Activated CD8-positive, alpha-beta T cell treated with anti-CD3 and anti-CD28 coated beads, Interleukin-2, amount 10 ng/mL, durations not matched to agents 7 days and 5 days (primary cell): Measurements from ENCODE around the gene TAF3. TPM values are rescaled to one million over a fixed set of nuclear protein-coding genes. Genes with fewer than 3 reads are reported as not detected.

Source experiments
- ATAC-seq: fragments of 150-1000 bp; cut with Tn5 transposase; one replicate; pipeline ENCODE4 v1.10.0; 2021; ENCODE audit warnings: moderate library complexity
- CTCF ChIA-PET: fragments of 350-600 bp; sonication (Branson Sonifier 250); formaldehyde crosslinking; loops from one replicate; lab custom pipeline; 2021; ENCODE audit warnings: antibody characterized with exemption; lab: Charles Lee
- POLR2A ChIA-PET: fragments of 350-600 bp; sonication (Branson Sonifier 250); formaldehyde crosslinking; loops from one replicate; lab custom pipeline; 2021; ENCODE audit warnings: antibody characterized with exemption; lab: Charles Lee
- DNase-seq: peaks from one replicate; pipeline ENCODE4 v3.0.0-alpha.2; 2020
- H3K27ac Mint-ChIP-seq: one replicate; pipeline ENCODE4 v1.8.0; 2021; ENCODE audit warnings: mild to moderate bottlenecking, mixed read lengths
- H3K27me3 Mint-ChIP-seq: one replicate; pipeline ENCODE4 v1.8.0; 2021; ENCODE audit warnings: low read depth, mixed read lengths
- H3K36me3 Mint-ChIP-seq: one replicate; pipeline ENCODE4 v1.8.0; 2021; ENCODE audit warnings: low read depth, mixed read lengths
- H3K4me1 Mint-ChIP-seq: one replicate; pipeline ENCODE4 v1.8.0; 2021; ENCODE audit warnings: low read depth, mixed read lengths
- H3K4me3 Mint-ChIP-seq: one replicate; pipeline ENCODE4 v1.8.0; 2021; ENCODE audit warnings: mild to moderate bottlenecking, mixed read lengths
- H3K9me3 Mint-ChIP-seq: one replicate; pipeline ENCODE4 v1.8.0; 2022; ENCODE audit warnings: mixed read lengths; ENCODE audit not compliant: insufficient read depth
- total RNA-seq, 2 experiments: library from RNA; stranded (reverse); gene quantifications; one replicate each; pipeline ENCODE4 v1.2.3, GENCODE V29; 2021

Gene TAF3
- total RNA-seq, 2 experiments from 2014 or later: 13.7 to 14.6 TPM

DNA sequence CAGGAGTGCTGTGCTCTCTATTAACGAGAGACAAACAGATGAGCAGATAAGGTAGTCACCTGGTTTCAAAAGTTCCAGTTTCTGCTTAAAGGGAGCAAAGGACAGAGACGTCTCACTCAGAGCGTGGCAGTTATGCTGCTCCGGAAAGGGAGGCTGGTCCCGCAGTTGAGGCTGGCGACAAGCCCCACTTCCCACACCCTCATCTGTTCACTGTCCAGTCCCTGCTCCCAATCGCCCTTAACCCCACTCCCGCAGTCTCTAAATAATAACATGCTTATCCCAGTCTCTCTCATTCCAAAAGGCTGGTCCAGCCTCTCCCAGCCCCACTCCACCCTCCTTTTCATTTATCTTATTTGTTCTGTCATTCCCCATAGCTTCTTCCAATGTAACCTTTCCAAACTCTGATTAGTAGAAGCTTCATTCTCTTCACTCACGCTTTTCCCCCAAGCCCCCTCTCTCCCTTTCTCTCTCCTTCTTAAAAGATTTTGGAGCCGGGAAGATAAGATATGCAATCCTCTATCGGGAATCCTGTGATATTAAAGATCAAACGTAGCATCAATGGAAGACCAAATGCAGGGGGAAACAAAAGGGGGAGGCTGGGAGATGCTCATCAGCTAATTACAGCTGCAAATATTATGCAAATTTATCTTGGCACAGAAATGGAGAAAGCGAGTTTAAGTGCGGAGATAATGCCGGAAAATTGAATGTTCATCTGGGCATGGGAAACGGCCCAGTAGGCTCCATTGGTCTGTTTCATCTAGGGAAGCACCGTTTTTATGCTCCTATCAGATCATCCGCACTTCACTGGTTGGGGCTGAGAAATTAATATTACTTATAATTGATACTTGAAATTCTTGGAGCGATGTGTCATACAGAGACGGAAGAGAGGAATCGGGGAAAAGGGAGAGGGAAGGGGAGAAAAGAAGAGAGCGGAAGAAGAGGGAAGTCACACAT, 219.9 kb downstream of the TAF3 start:
- POLR2A ChIA-PET: no interaction called here
- Mint-ChIP-seq H3K27ac (peak overlapping the region; percentile 28), H3K27me3 (peaks cover 78% of the 10 kb centered on the region), H3K4me3 (peak overlapping the region; percentile 5), H3K36me3 (peaks cover 7% of the 10 kb centered on the region), H3K9me3 (no peaks in the 10 kb centered on the region), H3K4me1 (peaks cover 47% of the 10 kb centered on the region)
- CTCF ChIA-PET: interaction anchor here (1.9 kb wide), 1 partner anchor 15 kb away, joined by 6 read pairs; no protein-coding TSS in a partner anchor
- ATAC-seq (no peak), DNase-seq (peak; percentile 29)

DNA sequence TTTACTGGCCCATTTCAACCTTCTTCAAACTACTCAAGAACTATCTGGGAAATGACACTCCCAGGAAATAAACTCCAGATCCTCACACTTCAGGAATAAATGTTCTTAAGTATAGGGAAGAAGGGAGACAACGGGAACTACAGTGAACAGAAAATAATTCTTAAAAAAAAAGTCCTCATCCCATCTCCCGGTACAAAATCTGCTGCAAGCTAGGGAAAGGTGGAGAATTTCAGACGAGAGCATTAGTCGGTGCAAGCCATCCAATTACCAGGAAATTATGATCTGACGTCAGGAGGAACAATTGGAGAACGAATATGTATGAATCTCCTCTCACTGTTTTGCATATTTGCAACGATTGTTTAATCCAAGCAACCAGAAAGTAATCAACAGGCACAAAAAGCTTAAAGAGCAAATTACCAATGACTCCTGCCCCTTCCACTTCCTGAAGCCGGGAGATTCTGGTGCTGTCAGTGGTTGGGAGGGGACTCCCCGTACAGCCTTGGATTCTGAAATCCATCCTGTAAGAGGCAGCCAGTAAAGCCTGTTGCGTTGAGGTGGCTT, 221.1 kb downstream of the TAF3 start:
- CTCF ChIA-PET: no interaction called here
- Mint-ChIP-seq H3K36me3 (peaks cover 9% of the 10 kb centered on the region), H3K9me3 (no peaks in the 10 kb centered on the region), H3K4me1 (peaks cover 54% of the 10 kb centered on the region), H3K27me3 (peaks cover 82% of the 10 kb centered on the region), H3K4me3 (no peak overlapping the region), H3K27ac (no peak overlapping the region)
- POLR2A ChIA-PET: no interaction called here
- no peak for ATAC-seq
- DNase-seq: no peak

DNA sequence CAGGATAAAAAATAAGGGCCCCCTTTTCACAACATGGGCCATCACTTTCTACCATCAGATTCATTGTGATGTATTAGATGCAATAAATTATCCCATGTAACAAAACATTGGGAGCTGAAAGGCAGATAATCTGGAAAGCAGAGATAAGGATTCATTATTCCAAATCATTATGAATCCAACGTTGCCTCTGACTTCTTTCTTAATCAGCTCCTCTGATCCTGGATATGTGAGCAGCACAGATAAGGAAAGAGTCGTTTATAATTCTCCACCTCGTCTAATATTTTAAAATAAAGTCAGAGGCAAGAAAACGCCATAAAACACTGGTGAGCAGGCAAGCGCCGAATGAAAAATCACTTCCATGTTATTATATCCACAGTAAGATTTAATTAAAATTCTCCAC, 222.3 kb downstream of the TAF3 start:
- H3K36me3 Mint-ChIP-seq: peaks cover 5% of the 10 kb centered on the region
- ChIA-PET CTCF (no interaction called here), POLR2A (interaction anchor here (0.6 kb wide), 1 partner anchor 37 kb away, joined by 3 read pairs; no protein-coding TSS in a partner anchor)
- ATAC-seq: no peak
- H3K27ac Mint-ChIP-seq: no peak overlapping the region
- no peak overlapping the region for H3K4me3 Mint-ChIP-seq
- peaks cover 86% of the 10 kb centered on the region for H3K27me3 Mint-ChIP-seq
- H3K9me3 Mint-ChIP-seq: no peaks in the 10 kb centered on the region
- H3K4me1 Mint-ChIP-seq: peaks cover 61% of the 10 kb centered on the region
- DNase-seq: no peak

DNA sequence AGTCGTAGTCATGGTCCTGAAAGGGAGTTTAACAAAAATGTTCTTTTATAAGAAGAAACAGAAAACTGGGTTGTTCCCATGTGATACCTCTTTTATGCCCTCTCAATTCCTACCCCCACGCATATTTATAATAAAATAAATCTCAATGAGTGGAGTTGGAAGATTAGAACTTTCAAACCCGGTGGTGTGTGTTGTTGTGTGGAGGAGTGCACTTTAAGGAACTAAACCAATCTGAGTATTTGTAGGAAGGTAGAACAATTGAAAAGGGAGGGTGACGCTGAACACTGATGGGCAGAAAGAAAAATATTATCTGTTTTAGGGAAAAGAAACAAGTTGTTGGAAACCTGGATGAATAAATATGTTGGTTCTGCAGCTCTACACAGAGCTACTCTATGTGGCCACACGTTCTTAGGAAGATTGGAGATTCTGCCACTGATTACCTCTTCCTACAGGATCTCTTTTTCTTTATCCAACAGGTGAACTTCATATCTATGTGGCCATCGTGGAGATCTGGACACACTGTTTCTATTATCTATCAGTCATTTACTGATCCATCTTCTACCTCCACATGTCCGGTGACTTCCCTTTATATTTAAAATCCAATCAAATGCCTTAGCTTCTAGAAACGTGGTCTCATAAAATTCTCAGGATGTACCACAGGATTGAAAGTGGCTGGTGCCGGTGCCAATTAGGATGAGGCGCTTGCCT, 223.1 kb downstream of the TAF3 start:
- ChIA-PET CTCF (interaction anchor here (0.8 to 1.5 kb wide), 3 partner anchors 8 to 11 kb away, joined by 3 to 4 read pairs (median 3); no protein-coding TSS in a partner anchor), POLR2A (interaction anchor here (1.2 kb wide), 1 partner anchor 9 kb away, joined by 3 read pairs; no protein-coding TSS in a partner anchor)
- Mint-ChIP-seq H3K9me3 (no peaks in the 10 kb centered on the region), H3K4me1 (peaks cover 67% of the 10 kb centered on the region), H3K27ac (no peak overlapping the region), H3K27me3 (peaks cover 91% of the 10 kb centered on the region), H3K4me3 (no peak overlapping the region), H3K36me3 (peaks cover 5% of the 10 kb centered on the region)
- no peak for ATAC-seq
- DNase-seq: no peak

DNA sequence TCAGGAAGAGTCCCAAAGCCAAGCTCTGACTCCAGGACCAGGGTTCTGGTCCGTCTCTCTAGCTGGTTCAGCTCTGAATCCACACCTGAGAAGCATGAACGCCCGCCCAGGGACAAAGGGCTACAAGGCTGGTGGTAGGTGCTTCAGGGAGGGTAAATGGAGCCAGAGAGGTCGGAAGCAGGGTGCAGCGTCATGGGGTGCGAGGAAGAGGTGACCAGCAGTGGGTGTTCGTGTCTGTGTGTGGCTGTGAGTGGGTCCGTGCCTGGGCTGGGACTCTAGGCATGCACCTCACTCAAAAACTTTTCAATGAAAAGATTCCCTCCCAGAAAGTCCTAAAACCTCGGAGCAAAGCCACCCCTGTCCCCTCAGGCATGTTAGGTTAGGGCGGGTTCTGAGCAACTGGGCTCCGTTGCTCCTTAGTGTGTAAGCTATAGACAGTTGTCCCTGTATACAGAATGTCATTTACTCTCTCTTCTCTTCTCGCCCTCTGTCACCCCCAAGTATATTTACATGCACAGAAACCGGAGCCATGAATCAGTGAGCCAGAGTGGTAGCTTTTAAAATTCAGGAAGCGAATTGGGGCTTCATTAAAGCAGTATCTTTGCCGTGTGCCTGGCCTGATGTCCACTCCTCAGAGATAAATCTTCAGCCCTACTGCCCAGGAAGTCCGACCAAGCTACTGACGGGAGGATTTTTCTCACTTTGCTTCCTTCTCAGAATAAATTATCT, 223.9 kb downstream of the TAF3 start:
- no peak for ATAC-seq
- H3K4me3 Mint-ChIP-seq: no peak overlapping the region

DNA sequence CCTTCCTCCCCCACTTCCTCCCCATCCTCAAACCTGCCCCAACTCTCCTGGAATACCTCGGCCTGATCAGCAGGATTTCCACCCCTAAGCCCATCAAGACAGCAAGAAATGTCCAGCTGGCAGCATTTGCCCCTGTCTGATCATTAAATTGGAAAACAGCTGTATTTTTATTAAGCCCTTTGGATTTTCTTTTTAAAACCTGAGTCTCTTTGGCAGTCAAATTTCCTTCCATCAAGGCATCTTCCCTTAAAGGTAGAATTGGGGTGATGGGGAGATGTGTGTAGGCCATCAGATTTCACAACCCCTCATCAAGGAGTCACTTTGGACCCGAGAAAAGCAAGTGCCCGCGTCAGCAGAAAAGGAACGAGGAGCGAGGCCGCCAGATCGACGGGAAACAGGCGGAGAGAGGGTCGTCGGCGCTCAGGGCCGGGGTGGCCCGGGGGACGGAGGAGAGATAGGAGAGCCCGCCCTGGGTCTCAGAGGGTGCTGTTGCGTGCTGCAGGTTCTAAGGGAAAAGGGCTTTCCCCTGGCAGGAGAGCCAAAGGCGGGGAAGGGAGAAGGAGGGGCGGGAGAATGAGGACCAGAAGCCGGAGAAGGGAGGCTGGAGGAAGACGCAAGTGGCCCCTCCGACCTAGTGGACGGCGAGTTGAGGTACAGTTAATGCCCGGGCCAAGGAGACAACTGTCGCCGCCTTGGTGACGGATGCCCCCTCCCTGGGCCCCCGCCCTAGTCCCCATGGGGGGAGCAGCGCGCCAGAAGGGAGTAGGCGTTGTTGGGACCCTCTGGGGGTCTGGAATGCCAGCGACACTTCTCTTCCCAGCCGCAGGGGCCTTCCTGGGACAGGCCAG, 224.6 kb downstream of the TAF3 start:
- ATAC-seq: no peak
- Mint-ChIP-seq H3K9me3 (no peaks in the 10 kb centered on the region), H3K36me3 (peaks cover 5% of the 10 kb centered on the region), H3K27ac (no peak overlapping the region), H3K4me3 (no peak overlapping the region), H3K4me1 (peaks cover 68% of the 10 kb centered on the region), H3K27me3 (peaks cover 96% of the 10 kb centered on the region)
- CTCF ChIA-PET: interaction anchor here (1.5 kb wide), 1 partner anchor 10 kb away, joined by 4 read pairs; no protein-coding TSS in a partner anchor
- DNase-seq: no peak
- POLR2A ChIA-PET: interaction anchor here (1.2 kb wide), 1 partner anchor 7 kb away, joined by 3 read pairs; no protein-coding TSS in a partner anchor

More for the DNA sequence above, 223.9 kb downstream of the TAF3 start:
- DNase-seq: no peak
- Mint-ChIP-seq H3K27ac (no peak overlapping the region), H3K36me3 (peaks cover 5% of the 10 kb centered on the region), H3K27me3 (peaks cover 96% of the 10 kb centered on the region), H3K9me3 (no peaks in the 10 kb centered on the region), H3K4me1 (peaks cover 67% of the 10 kb centered on the region)
- POLR2A ChIA-PET: interaction anchor here (1.2 kb wide), 1 partner anchor 8 kb away, joined by 3 read pairs; no protein-coding TSS in a partner anchor
- CTCF ChIA-PET: interaction anchor here (0.8 to 1.5 kb wide), 3 partner anchors 9 to 11 kb away, joined by 3 to 4 read pairs (median 3); no protein-coding TSS in a partner anchor

DNA sequence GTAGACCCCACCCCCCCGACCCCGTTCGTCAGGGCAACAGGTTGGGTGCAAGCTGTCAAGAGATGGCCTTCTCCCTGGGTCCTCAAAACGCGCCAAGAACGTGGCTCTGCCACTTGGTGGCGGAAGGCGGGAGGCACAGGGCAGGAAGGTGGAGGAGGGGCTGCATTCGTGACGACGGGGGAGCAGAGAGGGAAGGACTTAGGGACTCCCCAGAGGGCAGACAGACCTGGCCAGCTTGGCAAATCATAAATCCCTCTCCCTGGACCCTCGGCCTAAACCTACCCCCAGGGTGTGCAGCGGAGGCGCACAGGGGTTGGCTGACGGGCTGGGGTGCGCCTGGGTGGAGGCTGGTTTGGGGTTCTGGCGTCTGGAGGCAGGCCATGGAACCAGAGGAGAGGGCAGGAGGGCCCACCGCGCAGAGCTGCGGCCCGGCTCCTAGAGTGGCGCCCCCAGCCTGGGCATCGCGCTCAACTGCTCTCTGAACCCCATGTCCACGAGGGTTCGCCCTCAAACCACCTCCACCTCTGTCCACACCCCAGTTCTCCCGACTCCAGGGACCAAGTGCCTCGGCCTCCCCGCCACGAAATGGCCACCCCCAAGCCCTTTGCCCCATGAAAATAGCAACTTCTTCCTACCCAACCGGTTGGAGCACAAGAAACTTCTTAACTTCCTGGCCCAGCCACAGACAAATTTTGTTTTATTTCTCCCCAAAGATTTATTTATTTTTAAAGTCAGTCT, 225.4 kb downstream of the TAF3 start:
- peaks cover 70% of the 10 kb centered on the region for H3K4me1 Mint-ChIP-seq
- H3K27me3 Mint-ChIP-seq: peaks cover 96% of the 10 kb centered on the region
- ATAC-seq (no peak), DNase-seq (no peak)
- no peaks in the 10 kb centered on the region for H3K9me3 Mint-ChIP-seq
- ChIA-PET CTCF (no interaction called here), POLR2A (no interaction called here)
- peak overlapping the region; percentile 40 for H3K4me3 Mint-ChIP-seq
- peaks cover 5% of the 10 kb centered on the region for H3K36me3 Mint-ChIP-seq
- H3K27ac Mint-ChIP-seq: peak overlapping the region; percentile 43

DNA sequence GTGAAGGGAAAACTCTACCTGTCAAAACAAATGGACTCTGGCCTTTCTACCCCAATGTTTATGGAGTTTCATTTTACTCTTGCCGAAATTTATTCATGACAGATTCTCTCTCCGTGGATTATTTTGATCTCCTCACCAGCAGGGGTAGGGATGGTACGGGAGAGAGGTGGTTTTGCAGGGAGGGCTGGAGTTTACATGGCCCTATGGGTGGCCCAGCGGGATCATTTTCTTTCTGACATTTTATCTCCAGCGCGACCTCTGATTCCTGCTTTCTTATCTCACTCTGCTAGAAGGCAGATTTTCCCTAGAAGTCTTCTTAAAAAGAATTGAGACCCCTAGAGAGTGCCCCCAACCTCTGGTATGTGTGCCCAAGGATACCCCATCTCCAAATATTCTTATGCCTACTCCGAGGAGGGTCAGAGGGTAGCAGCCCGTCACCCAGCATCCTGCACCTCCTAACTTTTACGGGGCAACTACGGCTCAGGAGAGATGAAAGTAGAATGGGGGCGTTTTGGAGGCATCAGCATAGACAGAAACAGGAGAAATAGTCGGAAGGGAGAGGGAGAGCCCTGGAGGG, 226.1 kb downstream of the TAF3 start:
- peaks cover 94% of the 10 kb centered on the region for H3K27me3 Mint-ChIP-seq
- H3K36me3 Mint-ChIP-seq: peaks cover 5% of the 10 kb centered on the region
- H3K4me1 Mint-ChIP-seq: peaks cover 71% of the 10 kb centered on the region
- ChIA-PET CTCF (no interaction called here), POLR2A (no interaction called here)
- H3K4me3 Mint-ChIP-seq: peak overlapping the region; percentile 40
- H3K27ac Mint-ChIP-seq: no peak overlapping the region
- no peak for ATAC-seq
- no peak for DNase-seq
- H3K9me3 Mint-ChIP-seq: no peaks in the 10 kb centered on the region

DNA sequence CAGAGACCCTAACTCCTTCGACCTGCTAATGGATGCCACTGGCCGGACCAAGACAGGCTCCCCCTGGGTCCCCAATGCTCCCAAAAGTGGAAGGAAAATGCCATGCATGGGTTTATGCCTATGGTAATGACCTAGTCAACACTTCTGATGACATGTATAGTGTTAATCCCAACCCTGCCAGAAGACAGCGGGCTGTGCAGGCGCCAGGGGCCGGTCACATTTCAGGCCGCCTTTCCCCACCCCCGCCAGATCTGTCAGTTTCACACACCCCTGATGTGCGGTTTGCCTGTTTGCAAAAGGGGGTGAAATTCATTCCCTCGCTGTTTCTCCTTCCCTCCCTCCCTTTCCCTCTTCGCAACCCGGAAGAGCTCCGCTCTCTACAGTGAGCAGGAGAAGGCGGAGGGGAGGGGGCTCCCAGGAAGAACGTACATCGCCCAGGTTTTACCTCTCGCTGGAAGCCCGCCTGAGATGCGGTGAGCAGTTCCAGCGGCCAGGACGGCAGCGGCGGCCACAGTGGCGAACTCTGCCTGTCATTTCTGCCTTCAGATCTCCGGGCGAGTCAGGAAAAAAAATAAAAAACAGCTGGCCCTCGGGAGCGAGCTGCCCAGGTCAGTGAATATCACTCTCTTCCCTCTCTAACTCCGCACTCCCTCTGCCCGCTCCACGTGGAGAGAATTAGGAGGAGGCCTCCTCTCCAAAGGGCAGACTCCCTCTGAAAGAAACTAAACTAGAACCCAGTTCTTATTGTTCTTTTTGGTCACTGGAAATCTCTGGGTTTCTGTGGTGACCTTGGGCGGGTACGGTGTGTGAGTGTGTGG, 226.8 kb downstream of the TAF3 start:
- Mint-ChIP-seq H3K27ac (no peak overlapping the region), H3K4me3 (peak overlapping the region; percentile 40), H3K36me3 (peaks cover 5% of the 10 kb centered on the region), H3K9me3 (no peaks in the 10 kb centered on the region), H3K4me1 (peaks cover 70% of the 10 kb centered on the region), H3K27me3 (peaks cover 90% of the 10 kb centered on the region)
- DNase-seq: no peak
- ATAC-seq: peak; percentile 19
- POLR2A ChIA-PET: no interaction called here
- CTCF ChIA-PET: interaction anchor here (1.2 kb wide), 1 partner anchor 358 kb away, joined by 4 read pairs; no protein-coding TSS in a partner anchor
